COR-L47 (cell line): ENCODE results near the gene AGAP1.

Experiments
- DNase-seq: peaks from one replicate; lab custom pipeline; 2025; lab: John Stamatoyannopoulos, UW

The AGAP1 gene

DNA sequence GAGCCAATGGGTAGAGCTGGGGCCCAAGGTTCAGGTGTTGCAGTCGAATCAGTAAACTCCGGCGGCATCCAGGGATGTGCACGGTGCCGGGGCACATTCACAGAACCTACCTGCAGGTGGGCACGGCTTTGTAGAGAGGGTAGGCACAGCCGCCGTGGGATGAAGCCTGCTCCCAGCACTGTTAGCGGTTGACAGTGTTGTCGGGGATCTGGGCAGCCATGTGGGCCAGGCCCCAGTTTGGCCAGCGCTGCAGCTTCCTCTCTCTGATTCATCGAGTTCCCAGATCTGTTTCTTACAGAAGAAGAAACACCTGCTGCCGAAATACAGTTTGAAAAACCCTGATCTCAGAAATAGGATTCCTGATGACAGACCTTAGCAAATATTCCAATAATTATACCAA, 274.8 kb downstream of the AGAP1 start:
- DNase-seq, result no peak

- DNase-seq, result no peak
Measured at GRCh38 chr2:235769046-235769445, 275.2 kb downstream of the AGAP1 start.

GRCh38 chr2:235770909-235771820, 277.3 kb downstream of the AGAP1 start:
- no peak for DNase-seq

- DNase-seq, result no peak
Measured at GRCh38 chr2:235773188-235773928, 279.5 kb downstream of the AGAP1 start.

- no peak for DNase-seq
Measured at GRCh38 chr2:235774153-235774870, 280.5 kb downstream of the AGAP1 start.

- no peak for DNase-seq
Measured at GRCh38 chr2:235776531-235776930, 282.7 kb downstream of the AGAP1 start.

- peak; percentile 16 for DNase-seq
Measured at GRCh38 chr2:235779444-235779896, 285.6 kb downstream of the AGAP1 start.

DNA sequence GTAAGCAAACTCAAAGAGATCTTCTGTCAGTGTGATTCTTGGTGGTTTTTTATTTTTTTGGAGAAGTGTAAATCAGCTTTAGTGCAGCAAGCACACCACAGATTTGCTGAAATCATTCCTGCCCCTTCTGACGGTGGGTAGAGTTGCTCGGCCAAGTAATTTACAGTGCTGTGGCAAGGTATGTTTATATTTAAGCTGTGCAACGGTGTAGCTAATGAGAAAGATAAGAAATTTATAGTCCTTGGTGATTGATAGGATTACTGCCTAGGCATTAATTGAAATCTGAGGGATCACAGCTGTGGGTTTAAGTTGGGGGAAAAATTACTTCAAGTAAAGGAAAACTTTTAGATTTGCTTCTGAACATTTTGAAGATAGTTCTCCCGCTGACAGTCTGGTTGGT, 286.6 kb downstream of the AGAP1 start:
- DNase-seq, result no peak

- no peak for DNase-seq
Measured at GRCh38 chr2:235781775-235782174, 287.9 kb downstream of the AGAP1 start.

GRCh38 chr2:235784788-235785187, 290.9 kb downstream of the AGAP1 start:
- DNase-seq, result no peak

DNA sequence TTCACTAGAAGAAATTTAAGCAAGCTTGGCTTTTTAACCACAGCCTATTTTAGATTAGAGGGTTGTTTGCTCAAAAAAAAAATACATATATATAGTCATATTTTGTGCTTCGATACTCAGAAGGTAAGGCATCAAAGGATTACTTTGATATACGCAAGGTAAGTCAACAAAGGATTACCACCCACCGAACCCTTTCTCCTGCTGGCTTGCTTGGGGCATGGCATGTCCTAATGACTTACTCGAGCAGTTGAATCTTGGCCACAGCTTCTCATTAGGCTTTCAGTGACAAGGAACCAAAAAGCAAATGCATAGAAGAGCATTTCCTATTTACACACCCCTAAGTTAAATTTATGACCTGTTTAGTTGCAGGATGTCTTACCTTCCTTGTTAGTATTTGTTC, 295.7 kb downstream of the AGAP1 start:
- DNase-seq, result no peak

- no peak for DNase-seq
Measured at GRCh38 chr2:235793163-235793752, 299.4 kb downstream of the AGAP1 start.

GRCh38 chr2:235799281-235799680, 305.4 kb downstream of the AGAP1 start:
- DNase-seq, result no peak

DNA sequence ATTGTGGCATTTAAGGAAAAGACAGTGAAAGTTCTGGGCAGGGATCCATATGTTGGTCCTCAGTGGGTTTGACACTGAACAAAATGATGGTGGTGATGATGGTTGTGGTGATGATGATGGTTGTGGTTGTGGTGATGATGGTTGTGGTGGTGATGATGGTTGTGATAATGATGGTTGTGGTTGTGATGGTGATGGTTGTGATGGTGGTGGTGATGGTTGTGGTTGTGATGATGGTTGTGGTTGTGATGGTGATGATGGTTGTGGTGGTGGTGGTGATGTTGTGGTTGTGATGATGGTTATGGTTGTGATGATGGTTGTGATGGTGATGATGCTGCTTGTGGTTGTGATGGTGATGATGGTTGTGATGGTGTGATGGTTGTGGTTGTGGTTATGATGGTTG, 308.7 kb downstream of the AGAP1 start:
- DNase-seq, result no peak

- DNase-seq, result no peak
Measured at GRCh38 chr2:235803028-235803427, 309.2 kb downstream of the AGAP1 start.

DNA sequence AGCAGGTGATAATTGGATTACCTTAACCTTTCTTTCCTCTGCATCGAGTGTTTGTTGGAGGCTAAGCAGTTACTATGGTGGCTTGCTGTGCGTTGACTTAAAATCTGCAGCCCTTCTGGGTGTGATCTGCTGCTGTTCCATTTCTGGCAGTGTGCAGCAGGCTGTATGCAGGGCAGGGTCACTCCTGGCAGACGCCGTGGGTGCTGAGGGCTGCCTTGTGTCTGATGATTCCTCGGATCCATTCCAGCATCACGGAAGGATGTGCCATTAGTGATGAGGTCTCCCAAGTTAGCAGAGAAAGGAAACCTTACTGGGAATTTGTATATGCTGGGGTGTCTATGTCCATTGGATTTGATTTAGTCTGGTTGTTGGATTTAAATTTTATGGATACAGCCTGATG, 310.8 kb downstream of the AGAP1 start:
- no peak for DNase-seq

- no peak for DNase-seq
Measured at GRCh38 chr2:235806986-235807750, 313.3 kb downstream of the AGAP1 start.

- no peak for DNase-seq
Measured at GRCh38 chr2:235808366-235808765, 314.5 kb downstream of the AGAP1 start.

GRCh38 chr2:235810252-235810651, 316.4 kb downstream of the AGAP1 start:
- DNase-seq, result no peak

GRCh38 chr2:235810846-235811245, 317.0 kb downstream of the AGAP1 start:
- no peak for DNase-seq

DNA sequence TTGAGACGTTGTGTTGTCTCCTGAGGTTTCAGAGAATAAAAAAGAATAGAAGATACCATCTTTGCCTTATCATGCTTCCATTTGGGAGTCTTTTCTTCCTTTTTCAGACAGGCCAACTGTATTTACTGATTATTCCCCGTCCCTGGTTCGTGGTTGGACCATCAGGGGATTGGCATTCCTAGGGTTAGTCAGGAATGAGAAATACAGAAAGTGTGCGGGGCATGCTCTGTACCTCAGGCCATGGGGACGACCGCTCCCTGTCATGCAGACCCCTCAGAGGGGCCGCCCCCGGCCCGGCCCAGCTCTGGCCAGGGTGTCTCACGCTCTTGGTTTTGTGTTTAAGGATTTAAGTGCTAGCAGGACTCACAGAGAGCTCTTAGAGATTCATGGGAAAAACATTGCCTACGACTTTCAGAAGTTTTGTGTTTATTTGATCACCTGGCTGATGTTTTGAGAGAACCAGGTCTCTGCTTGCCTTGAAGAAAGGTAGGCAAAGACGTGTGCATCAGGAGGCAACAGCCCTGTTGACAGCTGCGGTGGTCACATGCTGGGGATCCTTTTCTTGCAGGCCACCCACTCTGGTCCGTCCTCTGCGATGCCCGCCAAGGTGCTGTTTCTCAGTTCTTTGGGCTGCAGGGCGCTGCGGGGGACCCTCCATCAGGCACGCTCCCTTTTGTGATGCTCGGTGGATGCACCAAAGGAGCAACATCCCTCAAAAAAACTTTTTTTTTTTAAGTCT, 317.8 kb downstream of the AGAP1 start:
- DNase-seq, result no peak
